Colonic mucosa (tissue), 4 donors: Measurements from ENCODE around the gene KCNH8. TPM values are rescaled to one million over a fixed set of nuclear protein-coding genes. Genes with fewer than 3 reads are reported as not detected.

Experiments used
- DNase-seq: peaks from one replicate; pipeline ENCODE4 v3.0.0-alpha.2; 2020
- H3K27ac ChIP-seq: fragments of 200-600 bp; one replicate; pipeline ENCODE4 v1.8.0; 2021
- H3K27me3 ChIP-seq: fragments of 200-600 bp; one replicate; pipeline ENCODE4 v1.8.0; 2021
- H3K36me3 ChIP-seq: fragments of 200-600 bp; one replicate; pipeline ENCODE4 v1.8.0; 2021
- H3K4me1 ChIP-seq: fragments of 200-600 bp; one replicate; pipeline ENCODE4 v1.8.0; 2021; ENCODE audit warnings: mild to moderate bottlenecking
- H3K4me3 ChIP-seq: fragments of 200-600 bp; one replicate; pipeline ENCODE4 v1.8.0; 2021
- H3K9ac ChIP-seq, 2 donors: one replicate each; pipeline ENCODE4 v1.7.0; 2013; ENCODE audit warnings: control low read depth in 2 of 2, low read depth in 2 of 2, low read length in 2 of 2
- H3K9me3 ChIP-seq: fragments of 200-600 bp; one replicate; pipeline ENCODE4 v1.8.0; 2021
- intact Hi-C: fragments of 100-400 bp; cut with DNase I; formaldehyde crosslinking; loops from one replicate; pipeline ENCODE4 v1.14.1; 2022
- total RNA-seq, 2 donors: library from RNA; stranded (reverse); fragmentation: NEBNext Ultra II Directional in 1 of 2; extraction: Animal tissue kit (Norgen Biotek cat#: 25700) in 1 of 2; gene quantifications; one replicate each; pipeline ENCODE4 v1.2.1, GENCODE V29; 2021
- TF ChIP-seq, protein P1 (sequence below): fragments of 200-600 bp; IDR thresholded peaks from one replicate; pipeline ENCODE4 v1.8.0; 2022; ENCODE audit warnings: antibody characterized with exemption, mild to moderate bottlenecking
- donor health status: healthy.
- donor health status: DM: no; HTN: no; CAD: no.
- donor health status: DM: no; HTN: no; CAD: no.

KCNH8 gene
- total RNA-seq, 2 donors from 2014 or later, result 0.77 TPM

DNA sequence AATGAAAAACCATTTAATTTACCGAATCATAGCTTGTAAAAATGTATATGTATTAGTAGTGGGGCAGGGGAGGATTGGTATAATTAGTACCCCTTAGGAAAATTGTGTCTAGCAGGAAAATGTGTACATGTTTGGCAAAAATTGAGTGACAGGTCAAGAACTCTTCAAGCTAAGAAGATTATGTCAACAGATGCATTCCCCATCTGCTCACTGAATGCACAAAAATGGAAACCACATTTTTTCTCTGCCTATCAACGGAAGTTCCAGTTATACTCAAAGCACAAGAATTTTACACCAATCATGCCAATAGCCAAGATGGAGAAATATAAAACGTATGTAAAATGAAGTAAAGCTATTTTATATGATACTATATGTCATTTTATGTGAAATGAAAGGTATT lies 377.8 kb downstream of the KCNH8 start:
- Histone ChIP-seq H3K4me1 (no peaks in the 10 kb centered on the region), H3K27ac (no peak overlapping the region), H3K4me3 (no peak overlapping the region), H3K9me3 (no peaks in the 10 kb centered on the region), H3K27me3 (no peaks in the 10 kb centered on the region), H3K9ac (no peak overlapping the region), H3K36me3 (no peaks in the 10 kb centered on the region)
- TF ChIP-seq, protein P1, sequence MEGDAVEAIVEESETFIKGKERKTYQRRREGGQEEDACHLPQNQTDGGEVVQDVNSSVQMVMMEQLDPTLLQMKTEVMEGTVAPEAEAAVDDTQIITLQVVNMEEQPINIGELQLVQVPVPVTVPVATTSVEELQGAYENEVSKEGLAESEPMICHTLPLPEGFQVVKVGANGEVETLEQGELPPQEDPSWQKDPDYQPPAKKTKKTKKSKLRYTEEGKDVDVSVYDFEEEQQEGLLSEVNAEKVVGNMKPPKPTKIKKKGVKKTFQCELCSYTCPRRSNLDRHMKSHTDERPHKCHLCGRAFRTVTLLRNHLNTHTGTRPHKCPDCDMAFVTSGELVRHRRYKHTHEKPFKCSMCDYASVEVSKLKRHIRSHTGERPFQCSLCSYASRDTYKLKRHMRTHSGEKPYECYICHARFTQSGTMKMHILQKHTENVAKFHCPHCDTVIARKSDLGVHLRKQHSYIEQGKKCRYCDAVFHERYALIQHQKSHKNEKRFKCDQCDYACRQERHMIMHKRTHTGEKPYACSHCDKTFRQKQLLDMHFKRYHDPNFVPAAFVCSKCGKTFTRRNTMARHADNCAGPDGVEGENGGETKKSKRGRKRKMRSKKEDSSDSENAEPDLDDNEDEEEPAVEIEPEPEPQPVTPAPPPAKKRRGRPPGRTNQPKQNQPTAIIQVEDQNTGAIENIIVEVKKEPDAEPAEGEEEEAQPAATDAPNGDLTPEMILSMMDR, result no peak
- DNase-seq, result no peak
- intact Hi-C loops, result no loop called here

DNA sequence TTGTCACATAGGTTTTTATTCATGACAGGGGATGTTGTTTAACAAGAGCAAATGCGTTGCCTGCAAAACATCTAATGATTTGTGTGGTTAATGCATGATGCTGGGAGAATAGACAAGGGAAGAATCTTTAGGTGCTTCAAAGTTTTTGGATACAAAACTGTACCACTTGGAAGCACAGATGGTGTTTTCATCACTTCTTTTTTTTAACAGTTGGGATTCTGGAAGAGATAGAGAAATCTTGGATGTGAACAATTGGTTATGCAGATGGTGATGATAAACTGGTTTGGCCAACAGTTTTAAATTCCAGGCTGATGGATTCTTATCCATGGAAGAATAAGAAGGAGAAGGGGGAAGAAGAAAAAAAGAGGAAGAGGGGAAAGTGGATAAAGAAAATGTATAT lies 379.4 kb downstream of the KCNH8 start:
- intact Hi-C loops, result no loop called here
- Histone ChIP-seq H3K4me1 (no peaks in the 10 kb centered on the region), H3K9me3 (no peaks in the 10 kb centered on the region), H3K27ac (no peak overlapping the region), H3K4me3 (no peak overlapping the region), H3K36me3 (no peaks in the 10 kb centered on the region), H3K27me3 (no peaks in the 10 kb centered on the region), H3K9ac (no peak overlapping the region)
- TF ChIP-seq, protein P1, result no peak
- no peak for DNase-seq

DNA sequence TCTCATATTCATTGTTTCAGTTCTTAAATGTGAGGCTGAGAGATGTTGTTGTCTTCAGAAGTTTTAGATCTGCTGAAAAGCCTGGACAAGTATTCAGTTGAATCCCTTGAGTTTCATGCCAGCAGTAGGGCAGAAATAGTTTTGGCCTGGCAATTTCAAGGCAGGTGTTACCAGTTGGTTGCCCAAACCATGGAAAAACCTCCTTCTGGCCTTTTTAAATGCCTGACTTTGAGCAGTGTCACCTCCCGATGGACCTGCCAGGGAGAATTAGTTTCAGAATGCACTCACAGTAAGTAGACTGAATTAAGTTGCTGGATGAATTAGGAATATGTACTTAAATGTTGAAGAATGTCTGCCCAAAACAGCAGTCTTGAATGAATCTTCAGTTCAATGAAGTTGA lies 383.1 kb downstream of the KCNH8 start:
- Histone ChIP-seq H3K4me3 (no peak overlapping the region), H3K4me1 (no peaks in the 10 kb centered on the region), H3K27me3 (no peaks in the 10 kb centered on the region), H3K9ac (no peak overlapping the region), H3K27ac (no peak overlapping the region), H3K9me3 (no peaks in the 10 kb centered on the region), H3K36me3 (no peaks in the 10 kb centered on the region)
- no peak for DNase-seq
- TF ChIP-seq, protein P1, result no peak
- intact Hi-C loops, result no loop called here

DNA sequence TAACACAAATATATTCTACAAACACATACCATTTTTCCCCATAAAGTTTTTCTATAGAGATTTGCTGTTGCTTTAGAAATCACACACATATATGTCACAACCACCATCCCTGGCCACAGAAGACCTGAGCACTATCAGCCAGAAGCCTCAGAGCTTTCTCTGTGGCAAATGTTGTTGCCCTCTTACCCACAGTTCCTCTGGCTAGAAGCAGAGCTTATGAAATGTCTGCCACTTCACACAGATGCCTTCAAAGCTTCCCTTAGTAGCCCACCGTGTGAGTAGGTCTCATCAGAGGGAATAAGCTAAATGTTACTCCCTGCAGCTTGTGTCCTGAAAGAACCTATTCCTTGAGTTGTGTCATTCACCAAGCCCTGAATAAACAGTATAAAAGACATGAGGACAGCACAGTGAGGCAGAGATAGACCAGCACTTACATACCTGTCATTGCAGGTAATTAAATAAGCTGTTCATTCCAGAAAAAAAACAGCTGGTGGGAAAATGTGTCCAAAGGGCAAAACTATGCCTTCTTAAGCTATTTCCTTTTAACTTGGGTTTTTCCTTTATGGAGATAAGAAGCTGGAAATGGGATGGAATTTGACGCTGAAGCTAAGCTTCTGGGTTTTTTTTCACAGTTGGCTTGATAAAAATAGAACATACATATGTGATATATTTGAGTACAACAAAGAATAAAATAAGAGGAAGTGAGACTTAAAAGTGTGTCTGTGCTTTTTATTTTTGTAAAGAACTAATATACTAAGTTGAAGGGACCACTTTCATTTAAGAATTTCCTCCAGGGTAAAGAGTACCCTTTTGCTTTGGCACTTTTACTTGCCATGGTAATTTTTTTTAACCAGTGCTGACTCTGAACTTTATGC lies 391.4 kb downstream of the KCNH8 start:
- Histone ChIP-seq H3K27me3 (no peaks in the 10 kb centered on the region), H3K4me1 (peaks cover 4% of the 10 kb centered on the region), H3K27ac (no peak overlapping the region), H3K36me3 (no peaks in the 10 kb centered on the region), H3K9me3 (no peaks in the 10 kb centered on the region), H3K4me3 (no peak overlapping the region), H3K9ac (no peak overlapping the region)
- intact Hi-C loops, result loop anchor here (2.0 to 10.0 kb wide), 3 partner anchors 191 to 495 kb away; no protein-coding TSS in a partner anchor
- DNase-seq, result no peak
- TF ChIP-seq, protein P1, result no peak

DNA sequence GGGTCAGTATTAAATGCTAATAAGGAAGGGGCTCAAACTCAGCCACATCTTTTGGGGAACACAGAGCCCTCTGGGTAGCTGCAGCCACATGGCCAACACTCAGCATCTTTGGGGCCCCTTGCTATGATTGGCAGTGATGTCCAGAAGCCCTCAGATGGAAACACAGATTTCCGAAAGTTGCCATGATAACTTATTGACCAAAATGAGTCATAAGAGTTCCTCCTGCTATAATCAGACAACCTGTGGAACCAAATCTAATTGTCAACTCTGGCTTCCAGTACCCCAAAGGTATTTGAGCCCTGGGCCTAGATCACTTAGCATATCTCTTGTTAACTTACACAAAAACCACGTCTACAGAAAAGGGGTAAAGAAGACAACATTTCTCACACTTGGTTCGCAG lies 392.2 kb downstream of the KCNH8 start:
- H3K9me3 ChIP-seq, result no peaks in the 10 kb centered on the region
- DNase-seq, result no peak
- no peaks in the 10 kb centered on the region for H3K27me3 ChIP-seq
- no peak overlapping the region for H3K4me3 ChIP-seq
- peaks cover 4% of the 10 kb centered on the region for H3K4me1 ChIP-seq
- no peak overlapping the region for H3K27ac ChIP-seq
- no peak overlapping the region for H3K9ac ChIP-seq
- no peaks in the 10 kb centered on the region for H3K36me3 ChIP-seq
- TF ChIP-seq, protein P1, result no peak
- intact Hi-C loops, result loop anchor here (2.0 to 10.0 kb wide), 3 partner anchors 192 to 496 kb away; no protein-coding TSS in a partner anchor
